Pons (tissue), 1 donor: ENCODE measurements around the gene VARS1.
"Not testable (repeated sequence)": the region's sequence is repeated elsewhere in the genome, so short reads cannot be mapped to it uniquely, and the experiment has no call there.

ENCODE experiments used
- DNase-seq: peaks from one replicate; pipeline ENCODE4 v3.0.0-alpha.2; 2016; ENCODE audit warnings: low spot score

The VARS1 gene

DNA sequence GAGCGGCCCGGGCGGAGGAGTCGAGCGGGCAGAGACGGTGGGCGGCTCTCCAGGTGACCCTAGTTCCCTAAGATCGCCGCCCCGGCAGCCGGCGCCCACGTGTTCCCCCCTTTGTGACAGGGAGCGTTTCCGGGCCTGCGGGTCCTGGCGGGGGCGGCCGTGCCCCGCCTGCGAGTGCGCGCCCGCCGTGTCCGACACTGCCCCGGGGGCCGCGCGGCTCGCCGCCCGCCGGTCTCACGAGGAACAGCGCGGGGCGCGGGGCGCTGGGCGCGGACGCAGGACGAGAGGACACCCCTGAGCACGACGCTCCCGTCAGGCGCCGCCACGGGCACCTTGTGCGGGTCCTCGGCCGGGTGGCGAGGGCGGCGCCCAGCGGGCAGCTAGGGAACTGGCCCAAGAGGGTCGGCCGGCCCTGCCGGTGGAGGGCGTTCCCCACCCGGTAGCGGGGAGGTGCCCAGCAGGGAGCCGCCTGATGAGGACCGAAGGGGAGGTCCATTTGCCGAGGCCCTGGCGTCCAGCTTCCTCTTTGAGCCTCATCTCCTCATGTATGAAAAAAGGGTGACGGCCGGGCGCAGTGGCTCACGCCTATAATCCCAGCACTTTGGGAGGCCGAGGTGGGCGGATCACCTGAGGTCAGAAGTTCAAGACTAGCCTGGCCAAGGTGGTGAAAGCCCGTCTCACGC is at the start of gene VARS1:
Gene VARS1 (minus strand): TSS at position 137 of the 683 bp plus-strand sequence. CDS start 535 bp downstream, outside the sequence.
- DNase-seq = peak; percentile 84

- no peak for DNase-seq
These were observed 49.0 kb upstream of the VARS1 start for GRCh38 chr6:31844507-31844906.

DNA sequence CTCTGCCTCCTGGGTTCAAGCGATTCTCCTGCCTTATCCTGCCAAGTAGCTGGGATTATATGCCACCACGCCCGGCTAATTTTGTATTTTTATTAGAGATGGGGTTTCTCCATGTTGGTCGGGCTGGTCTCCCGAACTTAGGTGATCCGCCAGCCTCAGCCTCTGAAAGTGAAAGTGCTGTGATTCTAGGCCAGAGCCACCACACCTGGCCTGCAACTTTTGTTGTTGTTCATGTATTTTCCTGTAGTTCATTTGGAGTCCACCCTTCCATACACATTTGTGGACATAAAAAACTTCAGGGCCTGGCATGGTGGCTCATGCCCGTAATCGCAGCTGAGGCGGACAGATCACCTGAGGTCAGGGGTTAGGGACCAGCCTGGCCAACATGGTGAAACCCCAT is 46.5 kb upstream of the VARS1 start:
- no peak for DNase-seq

DNA sequence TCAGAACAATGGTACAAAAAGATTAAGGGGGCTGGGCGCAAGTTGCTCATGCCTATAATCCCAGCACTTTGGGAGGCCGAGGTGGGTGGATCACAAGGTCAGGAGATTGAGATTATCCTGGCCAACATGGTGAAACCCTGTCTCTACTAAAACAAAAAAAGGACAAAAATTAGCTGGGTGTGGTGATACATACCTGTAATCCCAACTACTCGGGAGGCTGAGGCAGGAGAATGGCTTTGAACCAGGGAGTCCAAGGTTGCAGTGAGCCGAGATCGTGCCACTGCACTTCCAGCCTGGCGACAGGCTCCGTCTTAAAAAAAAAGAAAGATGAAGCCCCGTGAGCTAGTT is 44.2 kb upstream of the VARS1 start:
- DNase-seq = not testable (repeated sequence)

DNA sequence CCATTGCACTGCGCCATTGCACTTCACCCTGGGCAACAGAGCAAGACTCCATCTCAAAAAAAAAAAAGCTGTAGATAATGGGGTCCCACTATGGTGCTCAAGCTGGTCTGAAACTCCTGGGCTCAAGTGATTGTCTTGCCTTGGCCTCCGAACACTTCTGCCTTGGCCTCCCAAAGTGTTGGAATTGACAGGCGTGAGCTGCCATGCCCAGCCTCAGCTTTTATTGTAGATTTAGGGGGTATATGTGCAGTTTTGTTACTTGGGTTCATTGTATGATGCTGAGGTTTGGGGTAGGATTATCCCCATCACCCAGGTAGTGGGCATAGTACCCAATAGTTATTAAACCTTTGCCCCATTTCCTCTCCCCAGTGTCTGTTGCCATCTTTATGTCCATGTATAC is 43.4 kb upstream of the VARS1 start:
- no peak for DNase-seq

DNA sequence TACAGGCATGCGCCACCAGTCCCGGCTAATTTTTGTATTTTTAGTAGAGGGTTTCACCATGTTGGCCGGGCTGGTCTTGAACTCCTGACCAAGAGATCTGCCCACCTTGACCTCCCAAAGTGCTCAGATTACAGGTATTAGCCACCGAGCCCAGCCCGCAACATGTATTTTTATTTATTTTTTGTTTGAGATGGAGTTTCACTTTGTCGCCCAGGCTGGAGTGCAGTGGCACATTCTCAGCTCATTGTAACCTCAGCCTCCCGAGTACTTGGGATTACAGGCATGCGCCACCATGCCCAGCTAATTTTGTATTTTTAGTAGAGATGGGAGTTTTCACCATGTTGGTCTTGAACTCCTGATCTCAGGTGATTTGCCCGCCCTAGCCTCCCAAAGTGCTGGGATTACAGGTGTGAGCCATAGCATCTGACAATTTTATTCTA is 42.6 kb upstream of the VARS1 start:
- DNase-seq = not testable (repeated sequence)

DNA sequence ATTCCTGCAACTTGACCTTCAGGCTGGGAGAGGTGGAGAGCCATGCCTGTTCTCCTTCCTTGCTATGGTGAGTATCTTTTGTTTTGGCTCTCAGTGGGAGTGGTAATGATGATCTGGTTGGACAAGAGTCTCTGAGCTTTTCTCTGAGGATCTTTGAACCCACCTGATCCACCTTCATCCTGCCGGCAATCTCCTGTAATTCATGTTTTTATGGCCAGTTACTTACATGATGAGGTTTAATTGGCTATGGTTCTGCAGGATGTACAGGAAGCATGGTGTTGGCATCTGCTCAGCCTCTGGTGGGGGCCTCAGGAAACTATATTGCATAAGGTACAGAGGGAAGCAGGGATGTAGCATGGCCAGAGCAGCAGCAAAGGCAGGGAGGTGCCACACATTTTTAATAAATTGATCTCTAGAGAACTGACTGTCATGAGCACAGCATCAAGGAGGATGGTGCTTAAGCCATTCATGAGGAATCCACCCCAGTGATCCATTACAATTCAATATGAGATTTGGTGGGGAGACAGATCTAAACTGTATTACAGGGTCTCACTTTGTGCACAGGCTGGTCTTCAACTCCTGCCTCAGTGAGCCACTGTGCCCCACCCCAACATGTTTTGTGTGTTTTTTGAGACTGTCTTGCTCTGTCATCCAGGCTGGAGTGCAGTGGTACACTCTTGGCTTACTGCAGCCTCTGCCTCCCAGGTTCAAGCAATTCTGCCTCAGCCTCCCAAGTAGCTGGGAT is 42.0 kb upstream of the VARS1 start:
- DNase-seq = no peak

- no peak for DNase-seq
These were observed 41.2 kb upstream of the VARS1 start for GRCh38 chr6:31836474-31837368.

- no peak for DNase-seq
These were observed 40.5 kb upstream of the VARS1 start for GRCh38 chr6:31836047-31836473.

DNA sequence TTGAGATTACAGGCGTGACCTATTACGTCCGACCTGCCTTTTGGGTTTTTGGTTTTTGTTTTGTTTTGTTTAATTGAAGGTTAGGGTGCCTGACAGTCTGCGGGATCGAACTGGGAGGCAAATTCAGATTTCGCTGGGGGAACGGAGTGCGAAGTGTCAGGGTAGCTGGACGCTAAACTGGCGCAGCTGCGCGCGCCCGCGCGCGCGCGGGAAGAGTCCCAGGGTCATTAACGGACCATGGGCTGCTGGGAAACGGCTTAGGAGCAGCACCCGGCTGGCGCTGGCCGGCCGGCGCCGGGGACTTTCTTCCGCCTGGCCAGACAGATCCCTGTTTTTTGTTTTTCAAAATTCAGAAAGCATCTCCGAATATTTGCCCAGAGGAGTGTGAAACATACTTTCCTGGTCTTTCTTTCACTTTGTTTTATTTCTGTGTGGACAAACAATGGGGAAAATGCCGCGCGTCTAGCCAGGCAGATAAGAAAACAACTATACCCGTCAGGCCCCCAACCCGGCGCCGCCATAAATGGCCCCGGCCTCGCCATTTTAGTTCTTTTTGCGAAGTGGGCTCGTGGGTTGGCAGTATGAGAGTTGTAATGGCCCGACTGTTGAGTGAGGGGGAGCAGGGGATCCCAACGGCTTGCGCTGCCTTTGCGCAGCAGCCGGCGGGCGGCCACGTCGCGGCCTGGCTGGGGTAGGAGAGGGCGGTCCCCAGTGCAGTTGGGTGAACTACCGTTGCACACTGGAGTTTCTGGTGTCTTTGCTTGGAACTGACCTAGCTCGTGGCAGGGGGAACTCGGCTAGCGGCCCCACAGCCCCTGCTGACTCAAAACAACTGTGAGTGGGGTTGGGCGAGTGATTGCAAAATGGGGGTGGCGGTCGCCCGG is 39.1 kb upstream of the VARS1 start:
- DNase-seq = peak; percentile 91

- peak; percentile 64 for DNase-seq
These were observed 36.0 kb upstream of the VARS1 start for GRCh38 chr6:31831350-31832215.

- peak; percentile 84 for DNase-seq
These were observed 35.4 kb upstream of the VARS1 start for GRCh38 chr6:31830886-31831335.

- DNase-seq = peak; percentile 89
These were observed 34.2 kb upstream of the VARS1 start for GRCh38 chr6:31829633-31830283.

- DNase-seq = peak; percentile 99
These were observed 31.9 kb upstream of the VARS1 start, which contains the start of gene HSPA1B for GRCh38 chr6:31827286-31828079. HSPA1B (plus strand) TSS chr6:31827738; CDS start chr6:31827951, 213 bp downstream.

DNA sequence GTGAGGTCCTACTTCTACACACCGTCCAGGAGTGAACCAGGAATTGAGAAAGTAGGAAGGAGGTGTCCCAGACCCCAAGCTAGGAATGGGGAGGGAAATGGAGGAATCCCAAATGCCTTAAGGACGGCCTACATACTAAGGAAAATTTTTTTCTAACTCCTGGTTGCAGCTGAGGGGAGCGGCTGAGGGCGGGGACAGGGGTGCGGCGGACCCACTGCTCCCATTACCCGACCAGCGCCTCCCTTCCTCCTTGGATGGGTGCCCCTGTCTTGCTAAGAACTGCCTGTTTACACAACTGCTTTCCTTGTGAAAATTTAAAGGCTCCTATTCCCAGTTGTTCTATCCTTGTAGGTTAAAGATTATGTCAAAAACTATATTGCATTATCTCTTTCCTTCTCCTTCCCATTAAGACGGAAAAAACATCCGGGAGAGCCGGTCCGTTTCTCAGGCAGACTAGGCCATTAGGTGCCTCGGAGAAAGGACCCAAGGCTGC is 31.3 kb upstream of the VARS1 start:
- no peak for DNase-seq

- no peak for DNase-seq
These were observed 30.0 kb upstream of the VARS1 start for GRCh38 chr6:31825553-31825952.

- not testable (repeated sequence) for DNase-seq
These were observed 28.1 kb upstream of the VARS1 start for GRCh38 chr6:31823592-31824196.
